Measurements from ENCODE around the gene IDH3G. TPM values are rescaled to one million over a fixed set of nuclear protein-coding genes. Genes with fewer than 3 reads are reported as not detected.

IDH3G gene
- polyA plus RNA-seq, 1 donor (not counting 4 experiments of a cell fraction or from before 2014, with no cell fraction given) = 44.7 TPM

DNA sequence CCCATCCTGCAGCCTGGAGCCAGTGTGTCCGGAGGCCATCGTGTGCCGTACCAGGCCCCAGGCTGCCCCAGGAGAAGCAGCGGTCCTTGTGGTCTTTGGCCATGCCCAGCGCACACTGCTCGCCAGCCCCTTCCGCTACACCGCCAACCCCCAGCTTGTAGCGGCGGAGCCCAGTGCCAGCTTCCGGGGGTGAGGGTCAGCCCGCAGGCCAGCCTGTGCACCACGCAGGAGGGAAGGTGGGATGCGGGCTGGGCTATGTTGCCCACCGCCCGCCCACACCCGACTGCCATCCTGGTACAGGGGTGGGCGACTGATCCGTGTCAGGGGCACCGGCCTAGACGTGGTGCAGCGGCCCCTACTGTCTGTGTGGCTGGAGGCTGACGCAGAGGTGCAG is 21.0 kb downstream of the IDH3G start:
- Histone ChIP-seq H3K9me3 (ENCODE audit: control insufficient read depth, low read depth, low read length) (peaks cover 4% of the 10 kb centered on the region), H3K9ac (ENCODE audit: control insufficient read depth, extremely low read depth, insufficient read depth, low read length) (no peak overlapping the region), H3K27me3 (ENCODE audit: control insufficient read depth, extremely low read depth, insufficient read depth, low read length) (no peaks in the 10 kb centered on the region), H2AFZ (ENCODE audit: control insufficient read depth, low read length) (no peak overlapping the region), H4K20me1 (ENCODE audit: control insufficient read depth, extremely low read depth, insufficient read depth, low read length) (no peaks in the 10 kb centered on the region), H3K36me3 (ENCODE audit: control insufficient read depth in 2 of 2, extremely low read depth in 1 of 2, insufficient read depth in 2 of 2, low read length in 2 of 2) (peaks cover 0 to 6% of the 10 kb centered on the region in 2 experiments), H3K4me2 (ENCODE audit: control insufficient read depth, extremely low read depth, insufficient read depth, low read depth, low read length) (no peak overlapping the region), H3K9me1 (ENCODE audit: control insufficient read depth, extremely low read depth, insufficient read depth, low read length) (no peaks in the 10 kb centered on the region), H3K4me3 (ENCODE audit: control insufficient read depth in 2 of 3, extremely low read depth in 1 of 3, insufficient read depth in 2 of 3, low read depth in 1 of 3, low read length in 3 of 3) (no peak overlapping the region), H3K79me2 (ENCODE audit: control insufficient read depth, insufficient read depth, low read length) (no peaks in the 10 kb centered on the region), H3K27ac (ENCODE audit: control insufficient read depth, insufficient read depth, low read length) (no peak overlapping the region), H3K4me1 (ENCODE audit: control insufficient read depth, extremely low read depth, insufficient read depth, low read length) (peaks cover under 1% of the 10 kb centered on the region)
- TF ChIP-seq, protein P1, sequence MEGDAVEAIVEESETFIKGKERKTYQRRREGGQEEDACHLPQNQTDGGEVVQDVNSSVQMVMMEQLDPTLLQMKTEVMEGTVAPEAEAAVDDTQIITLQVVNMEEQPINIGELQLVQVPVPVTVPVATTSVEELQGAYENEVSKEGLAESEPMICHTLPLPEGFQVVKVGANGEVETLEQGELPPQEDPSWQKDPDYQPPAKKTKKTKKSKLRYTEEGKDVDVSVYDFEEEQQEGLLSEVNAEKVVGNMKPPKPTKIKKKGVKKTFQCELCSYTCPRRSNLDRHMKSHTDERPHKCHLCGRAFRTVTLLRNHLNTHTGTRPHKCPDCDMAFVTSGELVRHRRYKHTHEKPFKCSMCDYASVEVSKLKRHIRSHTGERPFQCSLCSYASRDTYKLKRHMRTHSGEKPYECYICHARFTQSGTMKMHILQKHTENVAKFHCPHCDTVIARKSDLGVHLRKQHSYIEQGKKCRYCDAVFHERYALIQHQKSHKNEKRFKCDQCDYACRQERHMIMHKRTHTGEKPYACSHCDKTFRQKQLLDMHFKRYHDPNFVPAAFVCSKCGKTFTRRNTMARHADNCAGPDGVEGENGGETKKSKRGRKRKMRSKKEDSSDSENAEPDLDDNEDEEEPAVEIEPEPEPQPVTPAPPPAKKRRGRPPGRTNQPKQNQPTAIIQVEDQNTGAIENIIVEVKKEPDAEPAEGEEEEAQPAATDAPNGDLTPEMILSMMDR (optimal IDR thresholded peaks at IDR 0.05 in 1 of 3, IDR thresholded peaks at IDR 0.05 in 1 of 3, conservative IDR thresholded peaks at IDR 0.05 in 1 of 3; ENCODE audit: extremely low read depth in 1 of 3, insufficient read depth in 2 of 3, low read length in 3 of 3) = no peak
- no peak for TF ChIP-seq EZH2 (IDR thresholded peaks at IDR 0.05; ENCODE audit: low read length)
- dilution Hi-C loops (cut with MboI; ENCODE audit: extremely low pct_ligation_motif_present, low sequenced_read_pairs) = no loop called here
- DNase-seq (ENCODE audit: low read depth, low spot score) (no peak), FAIRE-seq (no peak)

DNA sequence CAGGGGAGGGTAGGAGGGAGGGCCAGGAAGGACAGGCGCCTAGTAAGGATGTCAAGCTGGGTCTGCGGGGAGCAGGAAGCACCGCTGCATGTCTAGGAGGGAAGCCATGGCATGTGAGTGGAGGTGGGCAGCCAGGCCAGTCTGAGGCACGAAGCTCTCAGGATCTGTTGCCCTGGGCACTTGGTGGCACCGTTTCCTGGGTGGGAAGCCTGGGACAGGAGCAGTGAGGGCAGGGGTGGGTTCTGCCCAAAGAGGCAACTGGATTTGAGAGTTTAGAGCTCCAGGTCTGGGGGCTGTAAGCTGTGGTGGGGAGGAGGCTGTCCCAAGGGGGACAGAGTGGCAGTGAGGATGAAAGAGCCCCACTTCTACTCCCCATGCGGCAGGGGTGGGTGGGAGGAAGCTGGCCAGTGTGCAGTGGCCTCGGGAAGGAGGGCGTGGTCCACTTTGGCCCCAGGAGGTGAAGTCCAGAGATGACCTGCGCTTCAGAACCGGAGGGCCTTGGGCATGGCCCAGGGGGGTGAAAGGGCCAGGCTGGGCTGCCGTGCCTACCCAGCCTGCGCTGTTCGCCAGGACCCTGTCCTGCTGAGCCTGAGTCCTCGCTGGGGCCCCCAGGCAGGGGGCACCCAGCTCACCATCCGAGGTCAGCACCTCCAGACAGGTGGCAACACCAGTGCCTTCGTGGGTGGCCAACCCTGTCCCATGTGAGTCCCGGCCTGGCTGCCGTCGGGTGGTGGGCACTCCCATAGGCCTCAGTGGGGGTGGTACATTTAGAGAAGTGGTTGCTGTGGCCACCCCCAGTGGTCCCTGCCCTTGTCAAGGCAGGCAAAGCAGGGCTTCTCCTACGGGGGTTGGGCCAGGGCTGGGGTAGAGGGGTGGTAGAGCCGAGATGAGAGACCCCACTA is 21.6 kb downstream of the IDH3G start:
- no peak for DNase-seq (ENCODE audit: low read depth, low spot score)
- no peak for TF ChIP-seq EZH2 (IDR thresholded peaks at IDR 0.05; ENCODE audit: low read length)
- TF ChIP-seq, protein P1 (optimal IDR thresholded peaks at IDR 0.05 in 1 of 3, IDR thresholded peaks at IDR 0.05 in 1 of 3, conservative IDR thresholded peaks at IDR 0.05 in 1 of 3; ENCODE audit: extremely low read depth in 1 of 3, insufficient read depth in 2 of 3, low read length in 3 of 3) = no peak
- no peaks in the 10 kb centered on the region for H3K27me3 ChIP-seq (ENCODE audit: control insufficient read depth, extremely low read depth, insufficient read depth, low read length)
- peaks cover 4% of the 10 kb centered on the region for H3K9me3 ChIP-seq (ENCODE audit: control insufficient read depth, low read depth, low read length)
- H2AFZ ChIP-seq (ENCODE audit: control insufficient read depth, low read length) = no peak overlapping the region
- H3K27ac ChIP-seq (ENCODE audit: control insufficient read depth, insufficient read depth, low read length) = no peak overlapping the region
- peaks cover 0 to 6% of the 10 kb centered on the region in 2 experiments for H3K36me3 ChIP-seq (ENCODE audit: control insufficient read depth in 2 of 2, extremely low read depth in 1 of 2, insufficient read depth in 2 of 2, low read length in 2 of 2)
- H3K9ac ChIP-seq (ENCODE audit: control insufficient read depth, extremely low read depth, insufficient read depth, low read length) = no peak overlapping the region
- no peaks in the 10 kb centered on the region for H3K4me1 ChIP-seq (ENCODE audit: control insufficient read depth, extremely low read depth, insufficient read depth, low read length)
- FAIRE-seq = no peak
- no peak overlapping the region for H3K4me2 ChIP-seq (ENCODE audit: control insufficient read depth, extremely low read depth, insufficient read depth, low read depth, low read length)
- H3K4me3 ChIP-seq (ENCODE audit: control insufficient read depth in 2 of 3, extremely low read depth in 1 of 3, insufficient read depth in 2 of 3, low read depth in 1 of 3, low read length in 3 of 3) = no peak overlapping the region
- H3K79me2 ChIP-seq (ENCODE audit: control insufficient read depth, insufficient read depth, low read length) = no peaks in the 10 kb centered on the region
- H4K20me1 ChIP-seq (ENCODE audit: control insufficient read depth, extremely low read depth, insufficient read depth, low read length) = no peaks in the 10 kb centered on the region
- H3K9me1 ChIP-seq (ENCODE audit: control insufficient read depth, extremely low read depth, insufficient read depth, low read length) = no peaks in the 10 kb centered on the region
- dilution Hi-C loops (cut with MboI; ENCODE audit: extremely low pct_ligation_motif_present, low sequenced_read_pairs) = no loop called here
